Esophagus squamous epithelium (tissue), 4 donors: ENCODE results near the gene CCDC85C.

Experiments used
- POLR2A ChIP-seq, 4 donors: fragments of 450-650 bp; IDR thresholded peaks; one replicate each; pipeline ENCODE4 v1.6.1; 2017; ENCODE audit warnings: antibody characterized with exemption in 4 of 4, mild to moderate bottlenecking in 4 of 4, moderate library complexity in 3 of 4
- TF ChIP-seq, protein P1 (sequence below), 6 experiments: fragments of 450-650 bp in 4 of 6; fragments of 200-600 bp in 2 of 6; sonication (generic) in 2 of 6; IDR thresholded peaks; one replicate each; pipeline ENCODE4 v1.5.1; 2016 to 2019; ENCODE audit warnings: antibody characterized with exemption in 6 of 6, mild to moderate bottlenecking in 4 of 6, moderate library complexity in 4 of 6

GRCh38 chr14:99625476-99625875, 21.5 kb upstream of the CCDC85C start:
- TF ChIP-seq, protein P1, sequence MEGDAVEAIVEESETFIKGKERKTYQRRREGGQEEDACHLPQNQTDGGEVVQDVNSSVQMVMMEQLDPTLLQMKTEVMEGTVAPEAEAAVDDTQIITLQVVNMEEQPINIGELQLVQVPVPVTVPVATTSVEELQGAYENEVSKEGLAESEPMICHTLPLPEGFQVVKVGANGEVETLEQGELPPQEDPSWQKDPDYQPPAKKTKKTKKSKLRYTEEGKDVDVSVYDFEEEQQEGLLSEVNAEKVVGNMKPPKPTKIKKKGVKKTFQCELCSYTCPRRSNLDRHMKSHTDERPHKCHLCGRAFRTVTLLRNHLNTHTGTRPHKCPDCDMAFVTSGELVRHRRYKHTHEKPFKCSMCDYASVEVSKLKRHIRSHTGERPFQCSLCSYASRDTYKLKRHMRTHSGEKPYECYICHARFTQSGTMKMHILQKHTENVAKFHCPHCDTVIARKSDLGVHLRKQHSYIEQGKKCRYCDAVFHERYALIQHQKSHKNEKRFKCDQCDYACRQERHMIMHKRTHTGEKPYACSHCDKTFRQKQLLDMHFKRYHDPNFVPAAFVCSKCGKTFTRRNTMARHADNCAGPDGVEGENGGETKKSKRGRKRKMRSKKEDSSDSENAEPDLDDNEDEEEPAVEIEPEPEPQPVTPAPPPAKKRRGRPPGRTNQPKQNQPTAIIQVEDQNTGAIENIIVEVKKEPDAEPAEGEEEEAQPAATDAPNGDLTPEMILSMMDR (IDR thresholded peaks at IDR 0.05): no peak
- TF ChIP-seq POLR2A (IDR thresholded peaks at IDR 0.05): no peak
